GM12891 (cell line): ENCODE results near the gene ZBTB12.

Experiments
- PAX5 ChIP-seq: IDR thresholded peaks from 2 replicates; pipeline ENCODE4 v1.6.1; 2011; ENCODE audit warnings: low read length, moderate library complexity, mild to moderate bottlenecking; ENCODE audit not compliant: insufficient read depth, severe bottlenecking
- POLR2A ChIP-seq: IDR thresholded peaks from 2 replicates; pipeline ENCODE4 v1.6.1; 2011; ENCODE audit warnings: low read depth, low read length, control low read depth
- POLR2AphosphoS5 ChIP-seq: IDR thresholded peaks from 2 replicates; pipeline ENCODE4 v1.6.1; 2011; ENCODE audit warnings: low read depth, low read length, control low read depth

- no peak for TF ChIP-seq POLR2AphosphoS5
- TF ChIP-seq POLR2A = no peak
- TF ChIP-seq PAX5 = no peak
Observed at GRCh38 chr6:31908791-31909190, 6.9 kb upstream of the ZBTB12 start.
